IMR-90 (cell line): ENCODE results near the gene ADGRF1.

Source experiments
- BHLHE40 ChIP-seq: fragments of 150-350 bp; IDR thresholded peaks from 2 replicates; pipeline ENCODE4 v1.6.1; 2016; ENCODE audit warnings: mild to moderate bottlenecking, low read depth, low read length
- CEBPB ChIP-seq: IDR thresholded peaks from 2 replicates; pipeline ENCODE4 v1.6.1; 2012; ENCODE audit warnings: low read depth, low read length, improper control_type of control experiment
- CHD1 ChIP-seq: IDR thresholded peaks from 2 replicates; pipeline ENCODE4 v1.6.1; 2012; ENCODE audit warnings: low read depth, low read length, improper control_type of control experiment
- CTCF ChIP-seq: conservative IDR thresholded peaks from 2 replicates; pipeline ENCODE4 v1.5.1; 2012; ENCODE audit warnings: mild to moderate bottlenecking, low read depth, low read length, improper control_type of control experiment
- ELK1 ChIP-seq: fragments of 150-350 bp; IDR thresholded peaks from 2 replicates; pipeline ENCODE4 v1.6.1; 2016; ENCODE audit warnings: low read depth, mild to moderate bottlenecking, low read length, moderate library complexity, borderline replicate concordance
- FOS ChIP-seq: fragments of 150-350 bp; IDR thresholded peaks from 2 replicates; pipeline ENCODE4 v1.6.1; 2016; ENCODE audit warnings: low read depth, low read length
- MXI1 ChIP-seq: IDR thresholded peaks from 2 replicates; pipeline ENCODE4 v1.6.1; 2012; ENCODE audit warnings: low read depth, mild to moderate bottlenecking, low read length, moderate library complexity, borderline replicate concordance
- NFE2L2 ChIP-seq: fragments of 150-350 bp; IDR thresholded peaks from 2 replicates; pipeline ENCODE4 v1.6.1; 2016; ENCODE audit warnings: low read depth, mild to moderate bottlenecking, low read length
- POLR2A ChIP-seq: IDR thresholded peaks from 2 replicates; pipeline ENCODE4 v1.6.1; 2012; ENCODE audit warnings: mild to moderate bottlenecking, low read depth, low read length
- RCOR1 ChIP-seq: IDR thresholded peaks from 2 replicates; pipeline ENCODE4 v1.6.1; 2012; ENCODE audit warnings: mild to moderate bottlenecking, low read length, improper control_type of control experiment; ENCODE audit not compliant: insufficient replicate concordance
- RFX5 ChIP-seq: IDR thresholded peaks from 2 replicates; pipeline ENCODE4 v1.8.0; 2012; ENCODE audit warnings: low read depth, mild to moderate bottlenecking, low read length, moderate library complexity
- SMC3 ChIP-seq: fragments of 150-350 bp; IDR thresholded peaks from 2 replicates; pipeline ENCODE4 v1.6.1; 2016; ENCODE audit warnings: low read depth, mild to moderate bottlenecking, antibody characterized with exemption, low read length, moderate library complexity

GRCh38 chr6:46997646-46998045 is 44.5 kb downstream of the ADGRF1 start:
- TF ChIP-seq CTCF (no peak), RFX5 (no peak), POLR2A (no peak), NFE2L2 (no peak), CEBPB (no peak), RCOR1 (no peak), SMC3 (no peak), BHLHE40 (no peak), FOS (no peak), CHD1 (no peak), MXI1 (no peak), ELK1 (no peak)
